Esophagus squamous epithelium (tissue), 4 donors: ENCODE measurements around the gene SLX9.

Experiments
- POLR2A ChIP-seq, 4 donors: fragments of 450-650 bp; IDR thresholded peaks; one replicate each; pipeline ENCODE4 v1.6.1; 2017; ENCODE audit warnings: antibody characterized with exemption in 4 of 4, mild to moderate bottlenecking in 4 of 4, moderate library complexity in 3 of 4
- TF ChIP-seq, protein P1 (sequence below), 6 experiments: fragments of 450-650 bp in 4 of 6; fragments of 200-600 bp in 2 of 6; sonication (generic) in 2 of 6; IDR thresholded peaks; one replicate each; pipeline ENCODE4 v1.5.1; 2016 to 2019; ENCODE audit warnings: antibody characterized with exemption in 6 of 6, mild to moderate bottlenecking in 4 of 6, moderate library complexity in 4 of 6

DNA sequence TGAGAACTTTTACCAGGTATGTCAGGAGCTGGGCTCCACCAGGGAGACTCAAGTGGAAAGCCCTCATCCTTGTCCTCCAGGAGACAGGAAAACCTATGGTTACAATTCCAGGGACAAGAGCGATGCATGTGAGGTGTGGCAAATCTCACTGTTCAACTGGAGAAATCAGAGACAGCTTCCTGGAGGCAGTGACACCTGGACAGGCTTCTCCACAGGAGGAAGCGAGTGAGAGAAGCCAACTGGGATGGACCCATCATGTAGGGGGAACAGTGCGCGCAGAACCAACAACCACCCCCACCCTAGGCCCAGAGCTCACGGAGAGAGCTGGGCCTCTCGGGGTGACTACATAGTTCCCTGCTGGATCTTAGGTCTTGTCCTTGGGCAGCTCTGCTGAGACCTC lies 5.6 kb upstream of the SLX9 start:
- TF ChIP-seq, protein P1, sequence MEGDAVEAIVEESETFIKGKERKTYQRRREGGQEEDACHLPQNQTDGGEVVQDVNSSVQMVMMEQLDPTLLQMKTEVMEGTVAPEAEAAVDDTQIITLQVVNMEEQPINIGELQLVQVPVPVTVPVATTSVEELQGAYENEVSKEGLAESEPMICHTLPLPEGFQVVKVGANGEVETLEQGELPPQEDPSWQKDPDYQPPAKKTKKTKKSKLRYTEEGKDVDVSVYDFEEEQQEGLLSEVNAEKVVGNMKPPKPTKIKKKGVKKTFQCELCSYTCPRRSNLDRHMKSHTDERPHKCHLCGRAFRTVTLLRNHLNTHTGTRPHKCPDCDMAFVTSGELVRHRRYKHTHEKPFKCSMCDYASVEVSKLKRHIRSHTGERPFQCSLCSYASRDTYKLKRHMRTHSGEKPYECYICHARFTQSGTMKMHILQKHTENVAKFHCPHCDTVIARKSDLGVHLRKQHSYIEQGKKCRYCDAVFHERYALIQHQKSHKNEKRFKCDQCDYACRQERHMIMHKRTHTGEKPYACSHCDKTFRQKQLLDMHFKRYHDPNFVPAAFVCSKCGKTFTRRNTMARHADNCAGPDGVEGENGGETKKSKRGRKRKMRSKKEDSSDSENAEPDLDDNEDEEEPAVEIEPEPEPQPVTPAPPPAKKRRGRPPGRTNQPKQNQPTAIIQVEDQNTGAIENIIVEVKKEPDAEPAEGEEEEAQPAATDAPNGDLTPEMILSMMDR (IDR thresholded peaks at IDR 0.05) = no peak
- TF ChIP-seq POLR2A (IDR thresholded peaks at IDR 0.05) = no peak
